Hypothalamus (tissue), 51 donors: ENCODE results near the gene SMIM28.
"Not testable (repeated sequence)": the region's sequence is repeated elsewhere in the genome, so short reads cannot be mapped to it uniquely, and the experiment has no call there.

Experiments
- DNase-seq, 51 donors: peaks; one replicate each; lab custom pipeline; 2025; lab: John Stamatoyannopoulos, UW

Gene SMIM28

GRCh38 chr6:138377844-138378243 is at the start of gene SMIM28:
TSS of gene SMIM28 (plus strand) at chr6:138377905. CDS start at chr6:138378073, 168 bp downstream.
- no peak for DNase-seq

- DNase-seq = no peak
These were observed 49.5 kb upstream of the SMIM28 start for GRCh38 chr6:138328210-138328609.

GRCh38 chr6:138330763-138331162 is 46.9 kb upstream of the SMIM28 start:
- DNase-seq = no peak

GRCh38 chr6:138331444-138331843 is 46.3 kb upstream of the SMIM28 start:
- DNase-seq = no peak

- DNase-seq = no peak
These were observed 45.7 kb upstream of the SMIM28 start for GRCh38 chr6:138331984-138332383.

GRCh38 chr6:138334000-138334399 is 43.7 kb upstream of the SMIM28 start:
- DNase-seq = no peak

- DNase-seq = no peak
These were observed 42.7 kb upstream of the SMIM28 start for GRCh38 chr6:138334963-138335362.

GRCh38 chr6:138336221-138336620 is 41.5 kb upstream of the SMIM28 start:
- no peak for DNase-seq

- DNase-seq = no peak
These were observed 40.6 kb upstream of the SMIM28 start for GRCh38 chr6:138337076-138337475.

- no peak for DNase-seq
These were observed 38.7 kb upstream of the SMIM28 start for GRCh38 chr6:138339024-138339423.

GRCh38 chr6:138341176-138341575 is 36.5 kb upstream of the SMIM28 start:
- DNase-seq = no peak

GRCh38 chr6:138343112-138343511 is 34.6 kb upstream of the SMIM28 start:
- no peak for DNase-seq

GRCh38 chr6:138345565-138346285 is 32.0 kb upstream of the SMIM28 start:
- no peak for DNase-seq

GRCh38 chr6:138346302-138347195 is 31.2 kb upstream of the SMIM28 start:
- no peak for DNase-seq

- no peak for DNase-seq
These were observed 29.8 kb upstream of the SMIM28 start for GRCh38 chr6:138347864-138348263.

GRCh38 chr6:138349891-138350290 is 27.8 kb upstream of the SMIM28 start:
- DNase-seq = no peak

- no peak for DNase-seq
These were observed 19.8 kb upstream of the SMIM28 start for GRCh38 chr6:138357928-138358327.

GRCh38 chr6:138368684-138369083 is 9.0 kb upstream of the SMIM28 start:
- DNase-seq = not testable (repeated sequence)

GRCh38 chr6:138370631-138371451 is 6.9 kb upstream of the SMIM28 start:
- DNase-seq = no peak

GRCh38 chr6:138371452-138371711 is 6.3 kb upstream of the SMIM28 start:
- DNase-seq = no peak

GRCh38 chr6:138371720-138372119 is 6.0 kb upstream of the SMIM28 start:
- no peak for DNase-seq
